Measurements from ENCODE around the gene NOB1. TPM values are rescaled to one million over a fixed set of nuclear protein-coding genes. Genes with fewer than 3 reads are reported as not detected.

NOB1 gene
- total and polyA plus RNA-seq, 9 of the 15 experiments (the other 6 are each of a cell fraction or from before 2014, with no cell fraction given), result 42.4 to 148 (median 116) TPM

GRCh38 chr16:69703638-69704037, 51.1 kb downstream of the NOB1 start:
- ChIA-PET CTCF (ENCODE audit: low intra/inter-chr PET ratio) (no interaction called here), POLR2A (interaction anchor here (1.9 kb wide), 1 partner anchor 18 kb away, joined by 5 read pairs; no protein-coding TSS in a partner anchor)
- no peak overlapping the region for H2AFZ ChIP-seq (ENCODE audit: low read depth, low read length)
- H3K27me3 ChIP-seq (ENCODE audit: control insufficient read depth in 2 of 2, insufficient read depth in 2 of 2, low read length in 2 of 2), result no peaks in the 10 kb centered on the region
- no peaks in the 10 kb centered on the region for H3K9me1 ChIP-seq (ENCODE audit: control insufficient read depth, insufficient read depth, low read length)
- no peak overlapping the region for H3K9ac ChIP-seq (ENCODE audit: insufficient read depth in 1 of 2, low read depth in 2 of 2, low read length in 2 of 2)
- peaks cover 41% of the 10 kb centered on the region; the same call in 2 of the 3 replicates for H3K36me3 ChIP-seq (ENCODE audit: control insufficient read depth, insufficient read depth, low read length)
- intact Hi-C loops (cut with micrococcal nuclease), result loop anchor here (10.0 kb wide), 1 partner anchor 209 kb away; no protein-coding TSS in a partner anchor
- no peaks in the 10 kb centered on the region for H3K79me2 ChIP-seq (ENCODE audit: control insufficient read depth, insufficient read depth, low read length)
- no peaks in the 10 kb centered on the region for H3K4me1 ChIP-seq (replicated peaks in 1 of 2; ENCODE audit: control insufficient read depth in 2 of 2, insufficient read depth in 2 of 2, low read length in 2 of 2)
- H3K9me3 ChIP-seq (replicated peaks; ENCODE audit: control insufficient read depth, insufficient read depth, low read depth, low read length), result no peaks in the 10 kb centered on the region
- DNase-seq (ENCODE audit: extremely low read depth in 1 of 4, low spot score in 3 of 4) (no peak), FAIRE-seq (peak; percentile 19), ATAC-seq (no peak)
- WGBS (ENCODE audit: insufficient coverage, low coverage, missing lambda C conversion rate), result 80% methylated on average over 2 of the region's 2 CpGs
- no peak overlapping the region for H3K27ac ChIP-seq (ENCODE audit: extremely low read depth, low read depth, low read length)
- TF ChIP-seq TFAM (CRISPR knock-in tag; conservative IDR thresholded peaks at IDR 0.05) (no peak), ZNF277 (CRISPR knock-in tag; IDR thresholded peaks at IDR 0.05; ENCODE audit: borderline replicate concordance) (no peak), NR3C1 (CRISPR knock-in tag; IDR thresholded peaks at IDR 0.05) (no peak), KAT2B (IDR thresholded peaks at IDR 0.05; ENCODE audit: low read depth, low read length) (no peak)
- no peak overlapping the region for H3K4me2 ChIP-seq (ENCODE audit: insufficient read depth, low read length)
- no TSS peak for BruUV-seq (replicated peaks)
- no peaks in the 10 kb centered on the region for H4K20me1 ChIP-seq (replicated peaks; ENCODE audit: control insufficient read depth, insufficient read depth, low read length)
- in situ Hi-C loops (cut with MboI), result no loop called here
- H3K4me3 ChIP-seq, result no peak overlapping the region

All from K562 (cell line).